Esophagus muscularis mucosa (tissue), 4 donors: ENCODE results near the gene C1orf87. TPM values are rescaled to one million over a fixed set of nuclear protein-coding genes. Genes with fewer than 3 reads are reported as not detected.

Experiments
- DNase-seq: peaks from one replicate; pipeline ENCODE4 v3.0.0-alpha.2; 2017; ENCODE audit errors: extremely low spot score
- H3K27ac ChIP-seq, 4 donors: fragments of 200-600 bp; sonication (generic); replicated peaks in 1 of 4; 1 replicate in 3 of 4; 2 replicates in 1 of 4; pipeline ENCODE4 v1.5.1; 2016 to 2019; ENCODE audit warnings: mild to moderate bottlenecking in 1 of 4
- H3K27me3 ChIP-seq, 4 donors: fragments of 200-600 bp; sonication (generic); one replicate each; pipeline versions ENCODE4 v1.5.1 to v1.6.0; 2016 to 2019
- H3K36me3 ChIP-seq, 4 donors: fragments of 200-600 bp; sonication (generic); one replicate each; pipeline ENCODE4 v1.5.1; 2016 to 2019
- H3K4me1 ChIP-seq, 4 donors: fragments of 200-600 bp; sonication (generic); one replicate each; pipeline ENCODE4 v1.5.1; 2016 to 2019
- H3K4me3 ChIP-seq, 4 donors: fragments of 200-600 bp; sonication (generic); 1 replicate in 2 of 4; 2 replicates in 2 of 4; pipeline ENCODE4 v1.5.1; 2016 to 2019; ENCODE audit warnings: mild to moderate bottlenecking in 4 of 4, moderate library complexity in 1 of 4
- H3K9me3 ChIP-seq, 4 donors: fragments of 200-600 bp; sonication (generic); 1 replicate in 3 of 4; 2 replicates in 1 of 4; pipeline ENCODE4 v1.5.1; 2016 to 2019
- CTCF ChIP-seq, 3 experiments: fragments of 200-600 bp in 2 of 3; fragments of 450-650 bp in 1 of 3; sonication (generic) in 2 of 3; IDR thresholded peaks; one replicate each; pipeline ENCODE4 v1.5.1; 2017 to 2019; ENCODE audit warnings: antibody characterized with exemption in 3 of 3, mild to moderate bottlenecking in 2 of 3, moderate library complexity in 1 of 3
- EP300 ChIP-seq: sonication (generic); formaldehyde crosslinking; IDR thresholded peaks from one replicate; pipeline ENCODE4 v1.6.1; 2017; ENCODE audit warnings: antibody characterized with exemption
- POLR2A ChIP-seq: fragments of 450-650 bp; IDR thresholded peaks from one replicate; pipeline ENCODE4 v1.6.1; 2017; ENCODE audit warnings: antibody characterized with exemption, moderate library complexity, mild to moderate bottlenecking, low read depth
- POLR2AphosphoS5 ChIP-seq, 2 donors: sonication (generic); formaldehyde crosslinking; IDR thresholded peaks; one replicate each; pipeline ENCODE4 v1.6.1; 2017; ENCODE audit warnings: antibody characterized with exemption in 2 of 2
- WGBS: methylation state at CpG from one replicate; pipeline ENCODE4 v1.1.5; 2018; 5-methylcytosine and 5-hydroxymethylcytosine counted together
- intact Hi-C: fragments of 100-400 bp; cut with DNase I; formaldehyde crosslinking; loops from one replicate; pipeline ENCODE4 v1.15.1; 2023
- total RNA-seq, 4 donors: library from RNA; depleted of rRNA; stranded (reverse); fragments of >200 nt; gene quantifications; one replicate each; pipeline versions ENCODE4 v1.1.0 to v1.2.1, GENCODE V29; 2016

Gene C1orf87
- total RNA-seq, 4 donors from 2014 or later, result not detected

DNA sequence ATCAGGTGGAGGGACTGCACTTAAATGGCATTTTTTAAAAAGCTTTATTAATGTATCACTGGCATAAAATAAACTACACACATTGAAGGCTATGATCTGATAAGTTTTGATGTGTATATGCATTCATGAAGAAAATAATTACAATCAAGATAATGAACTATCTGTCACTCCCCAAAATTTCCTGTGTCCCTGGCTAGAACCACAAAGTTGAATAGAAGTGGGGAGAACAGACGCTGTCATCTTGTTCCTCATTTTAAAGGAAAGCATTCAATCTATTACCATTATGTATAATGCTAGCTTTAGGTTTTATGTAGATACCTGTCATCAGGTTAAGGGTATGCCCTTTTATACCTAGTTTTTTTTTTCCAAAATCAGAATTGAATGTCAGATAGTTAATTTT lies 38.1 kb upstream of the C1orf87 start:
- intact Hi-C loops, result no loop called here
- Histone ChIP-seq H3K4me3 (no peak overlapping the region), H3K4me1 (no peaks in the 10 kb centered on the region), H3K9me3 (no peaks in the 10 kb centered on the region), H3K27me3 (no peaks in the 10 kb centered on the region), H3K27ac (no peak overlapping the region), H3K36me3 (no peaks in the 10 kb centered on the region)
- no peak for DNase-seq
- WGBS, result 77% methylated on average over 1 of the region's 1 CpG
- TF ChIP-seq POLR2A, result no peak
- no peak for TF ChIP-seq CTCF (IDR thresholded peaks at IDR 0.05)
- no peak for TF ChIP-seq EP300
- TF ChIP-seq POLR2AphosphoS5 (IDR thresholded peaks at IDR 0.05), result no peak

- no peak overlapping the region for H3K27ac ChIP-seq
- H3K36me3 ChIP-seq, result no peaks in the 10 kb centered on the region
- no peaks in the 10 kb centered on the region for H3K27me3 ChIP-seq
- WGBS, result 95% methylated on average over 2 of the region's 2 CpGs
- no peaks in the 10 kb centered on the region for H3K4me1 ChIP-seq
- no peak for DNase-seq
- no peak for TF ChIP-seq POLR2A
- no peak for TF ChIP-seq EP300
- no peak for TF ChIP-seq POLR2AphosphoS5 (IDR thresholded peaks at IDR 0.05)
- TF ChIP-seq CTCF (IDR thresholded peaks at IDR 0.05), result no peak
- H3K9me3 ChIP-seq, result no peaks in the 10 kb centered on the region
- intact Hi-C loops, result no loop called here
- H3K4me3 ChIP-seq, result no peak overlapping the region
These were observed 37.5 kb upstream of the C1orf87 start for GRCh38 chr1:60111118-60111517.

DNA sequence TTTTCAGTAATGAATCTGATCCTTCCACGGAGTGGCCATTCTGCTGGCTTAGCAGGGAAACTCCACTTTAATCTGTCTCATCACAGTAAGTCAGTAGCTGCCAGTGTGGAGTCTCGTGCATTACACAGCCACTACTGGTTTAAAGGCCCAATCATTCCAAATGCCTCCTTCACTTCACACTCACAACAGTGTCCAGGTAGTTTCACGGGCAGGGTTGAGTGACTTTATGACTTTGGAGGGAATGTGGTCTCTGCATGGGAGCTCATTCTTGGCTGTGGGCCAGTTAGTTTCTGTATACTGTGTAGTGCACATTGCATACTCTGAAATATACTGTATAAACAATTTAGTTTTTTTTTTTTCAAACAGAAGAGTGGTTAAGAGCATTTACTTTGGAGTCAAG lies 34.6 kb upstream of the C1orf87 start:
- no peak for DNase-seq
- H3K9me3 ChIP-seq, result no peaks in the 10 kb centered on the region
- intact Hi-C loops, result no loop called here
- H3K27me3 ChIP-seq, result no peaks in the 10 kb centered on the region
- no peaks in the 10 kb centered on the region for H3K36me3 ChIP-seq
- WGBS, result 56% methylated on average over 3 of the region's 3 CpGs
- TF ChIP-seq EP300 (no peak), POLR2AphosphoS5 (IDR thresholded peaks at IDR 0.05) (no peak), POLR2A (no peak), CTCF (IDR thresholded peaks at IDR 0.05) (no peak)
- H3K27ac ChIP-seq, result no peak overlapping the region
- H3K4me1 ChIP-seq, result no peaks in the 10 kb centered on the region
- no peak overlapping the region for H3K4me3 ChIP-seq

- 54% methylated on average over 2 of the region's 2 CpGs for WGBS
- intact Hi-C loops, result no loop called here
- no peaks in the 10 kb centered on the region for H3K36me3 ChIP-seq
- DNase-seq, result no peak
- H3K27ac ChIP-seq, result no peak overlapping the region
- no peaks in the 10 kb centered on the region for H3K9me3 ChIP-seq
- H3K4me3 ChIP-seq, result no peak overlapping the region
- no peak for TF ChIP-seq EP300
- no peak for TF ChIP-seq POLR2A
- TF ChIP-seq POLR2AphosphoS5 (IDR thresholded peaks at IDR 0.05), result no peak
- TF ChIP-seq CTCF (IDR thresholded peaks at IDR 0.05), result no peak
- H3K27me3 ChIP-seq, result no peaks in the 10 kb centered on the region
- H3K4me1 ChIP-seq, result no peaks in the 10 kb centered on the region
These were observed 29.6 kb upstream of the C1orf87 start for GRCh38 chr1:60103186-60103585.

- 72% methylated on average over 3 of the region's 3 CpGs for WGBS
- DNase-seq, result no peak
- H3K9me3 ChIP-seq, result no peaks in the 10 kb centered on the region
- intact Hi-C loops, result no loop called here
- H3K36me3 ChIP-seq, result no peaks in the 10 kb centered on the region
- no peak overlapping the region for H3K27ac ChIP-seq
- TF ChIP-seq POLR2AphosphoS5 (IDR thresholded peaks at IDR 0.05), result no peak
- TF ChIP-seq CTCF (IDR thresholded peaks at IDR 0.05), result no peak
- no peak for TF ChIP-seq EP300
- no peak for TF ChIP-seq POLR2A
- H3K27me3 ChIP-seq, result no peaks in the 10 kb centered on the region
- H3K4me3 ChIP-seq, result no peak overlapping the region
- H3K4me1 ChIP-seq, result no peaks in the 10 kb centered on the region
These were observed 28.9 kb upstream of the C1orf87 start for GRCh38 chr1:60102267-60103061.
